Measurements from ENCODE around the gene SMOC2. TPM values are rescaled to one million over a fixed set of nuclear protein-coding genes. Genes with fewer than 3 reads are reported as not detected.

The SMOC2 gene
- polyA plus RNA-seq, 1 donor (not counting 4 experiments of a cell fraction or from before 2014, with no cell fraction given), result 1.1 TPM

DNA sequence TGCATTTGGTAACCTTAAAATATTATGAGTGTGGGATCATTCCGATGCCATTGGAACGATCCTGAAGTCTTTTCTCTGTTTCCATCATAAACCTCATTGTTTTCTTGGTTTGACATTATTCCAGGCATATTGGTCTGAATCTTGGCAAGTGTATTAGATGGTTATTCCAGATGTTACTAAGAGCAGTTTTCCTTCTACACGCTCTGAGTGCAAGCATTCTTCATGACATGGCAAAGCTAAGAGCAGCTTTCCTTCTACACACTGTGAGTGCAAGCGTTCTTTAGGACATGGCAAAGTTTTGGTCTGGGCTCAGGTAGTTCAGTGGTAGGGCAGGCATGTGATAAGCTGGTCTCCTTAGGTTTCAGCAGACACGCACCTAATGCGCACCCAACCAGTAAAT lies 53.0 kb downstream of the SMOC2 start:
- DNase-seq (ENCODE audit: low read depth, low spot score) (no peak), FAIRE-seq (no peak)
- no peak overlapping the region for H3K9ac ChIP-seq (ENCODE audit: control insufficient read depth, extremely low read depth, insufficient read depth, low read length)
- H3K27ac ChIP-seq (ENCODE audit: control insufficient read depth, insufficient read depth, low read length), result no peak overlapping the region
- H3K4me3 ChIP-seq (ENCODE audit: control insufficient read depth in 2 of 3, extremely low read depth in 1 of 3, insufficient read depth in 2 of 3, low read depth in 1 of 3, low read length in 3 of 3), result no peak overlapping the region
- dilution Hi-C loops (cut with MboI; ENCODE audit: extremely low pct_ligation_motif_present, low sequenced_read_pairs), result no loop called here
- no peaks in the 10 kb centered on the region for H3K9me1 ChIP-seq (ENCODE audit: control insufficient read depth, extremely low read depth, insufficient read depth, low read length)
- H3K4me1 ChIP-seq (ENCODE audit: control insufficient read depth, extremely low read depth, insufficient read depth, low read length), result no peaks in the 10 kb centered on the region
- H3K79me2 ChIP-seq (ENCODE audit: control insufficient read depth, insufficient read depth, low read length), result no peaks in the 10 kb centered on the region
- H3K27me3 ChIP-seq (ENCODE audit: control insufficient read depth, extremely low read depth, insufficient read depth, low read length), result no peaks in the 10 kb centered on the region
- no peaks in the 10 kb centered on the region for H3K36me3 ChIP-seq (ENCODE audit: control insufficient read depth in 2 of 2, extremely low read depth in 1 of 2, insufficient read depth in 2 of 2, low read length in 2 of 2)
- no peak overlapping the region for H2AFZ ChIP-seq (ENCODE audit: control insufficient read depth, low read length)
- H3K4me2 ChIP-seq (ENCODE audit: control insufficient read depth, extremely low read depth, insufficient read depth, low read depth, low read length), result no peak overlapping the region
- H4K20me1 ChIP-seq (ENCODE audit: control insufficient read depth, extremely low read depth, insufficient read depth, low read length), result no peaks in the 10 kb centered on the region
- TF ChIP-seq, protein P1, sequence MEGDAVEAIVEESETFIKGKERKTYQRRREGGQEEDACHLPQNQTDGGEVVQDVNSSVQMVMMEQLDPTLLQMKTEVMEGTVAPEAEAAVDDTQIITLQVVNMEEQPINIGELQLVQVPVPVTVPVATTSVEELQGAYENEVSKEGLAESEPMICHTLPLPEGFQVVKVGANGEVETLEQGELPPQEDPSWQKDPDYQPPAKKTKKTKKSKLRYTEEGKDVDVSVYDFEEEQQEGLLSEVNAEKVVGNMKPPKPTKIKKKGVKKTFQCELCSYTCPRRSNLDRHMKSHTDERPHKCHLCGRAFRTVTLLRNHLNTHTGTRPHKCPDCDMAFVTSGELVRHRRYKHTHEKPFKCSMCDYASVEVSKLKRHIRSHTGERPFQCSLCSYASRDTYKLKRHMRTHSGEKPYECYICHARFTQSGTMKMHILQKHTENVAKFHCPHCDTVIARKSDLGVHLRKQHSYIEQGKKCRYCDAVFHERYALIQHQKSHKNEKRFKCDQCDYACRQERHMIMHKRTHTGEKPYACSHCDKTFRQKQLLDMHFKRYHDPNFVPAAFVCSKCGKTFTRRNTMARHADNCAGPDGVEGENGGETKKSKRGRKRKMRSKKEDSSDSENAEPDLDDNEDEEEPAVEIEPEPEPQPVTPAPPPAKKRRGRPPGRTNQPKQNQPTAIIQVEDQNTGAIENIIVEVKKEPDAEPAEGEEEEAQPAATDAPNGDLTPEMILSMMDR (optimal IDR thresholded peaks at IDR 0.05 in 1 of 3, IDR thresholded peaks at IDR 0.05 in 1 of 3, conservative IDR thresholded peaks at IDR 0.05 in 1 of 3; ENCODE audit: extremely low read depth in 1 of 3, insufficient read depth in 2 of 3, low read length in 3 of 3), result no peak
- no peak for TF ChIP-seq EZH2 (IDR thresholded peaks at IDR 0.05; ENCODE audit: low read length)
- H3K9me3 ChIP-seq (ENCODE audit: control insufficient read depth, low read depth, low read length), result no peaks in the 10 kb centered on the region

DNA sequence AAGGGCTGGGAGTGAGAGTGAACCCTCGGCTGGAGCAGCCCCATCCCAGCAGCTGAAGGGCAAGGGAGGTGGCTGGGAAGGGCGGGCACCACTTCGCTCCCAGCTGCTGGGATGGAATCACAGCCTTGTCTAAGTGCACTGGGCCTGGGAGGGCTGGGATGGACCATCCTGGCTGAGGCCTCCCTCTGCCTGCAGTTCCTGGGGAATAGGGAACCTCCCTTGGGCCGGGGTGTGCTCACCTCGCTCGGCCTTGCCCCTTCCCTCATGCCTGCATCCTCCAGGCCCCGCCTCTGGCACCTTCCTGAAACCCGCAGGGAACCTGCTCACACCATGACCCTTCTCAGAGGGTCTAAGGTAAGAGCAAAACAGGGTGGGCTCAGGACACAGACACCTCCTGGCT lies 53.7 kb downstream of the SMOC2 start:
- no peak overlapping the region for H3K27ac ChIP-seq (ENCODE audit: control insufficient read depth, insufficient read depth, low read length)
- no peak overlapping the region for H3K4me3 ChIP-seq (ENCODE audit: control insufficient read depth in 2 of 3, extremely low read depth in 1 of 3, insufficient read depth in 2 of 3, low read depth in 1 of 3, low read length in 3 of 3)
- no peak overlapping the region for H2AFZ ChIP-seq (ENCODE audit: control insufficient read depth, low read length)
- H4K20me1 ChIP-seq (ENCODE audit: control insufficient read depth, extremely low read depth, insufficient read depth, low read length), result no peaks in the 10 kb centered on the region
- no peak for FAIRE-seq
- DNase-seq (ENCODE audit: low read depth, low spot score), result no peak
- H3K4me1 ChIP-seq (ENCODE audit: control insufficient read depth, extremely low read depth, insufficient read depth, low read length), result no peaks in the 10 kb centered on the region
- H3K36me3 ChIP-seq (ENCODE audit: control insufficient read depth in 2 of 2, extremely low read depth in 1 of 2, insufficient read depth in 2 of 2, low read length in 2 of 2), result no peaks in the 10 kb centered on the region
- H3K9me1 ChIP-seq (ENCODE audit: control insufficient read depth, extremely low read depth, insufficient read depth, low read length), result no peaks in the 10 kb centered on the region
- no peaks in the 10 kb centered on the region for H3K79me2 ChIP-seq (ENCODE audit: control insufficient read depth, insufficient read depth, low read length)
- dilution Hi-C loops (cut with MboI; ENCODE audit: extremely low pct_ligation_motif_present, low sequenced_read_pairs), result no loop called here
- H3K4me2 ChIP-seq (ENCODE audit: control insufficient read depth, extremely low read depth, insufficient read depth, low read depth, low read length), result no peak overlapping the region
- no peak overlapping the region for H3K9ac ChIP-seq (ENCODE audit: control insufficient read depth, extremely low read depth, insufficient read depth, low read length)
- no peaks in the 10 kb centered on the region for H3K9me3 ChIP-seq (ENCODE audit: control insufficient read depth, low read depth, low read length)
- TF ChIP-seq EZH2 (IDR thresholded peaks at IDR 0.05; ENCODE audit: low read length), result no peak
- TF ChIP-seq, protein P1 (optimal IDR thresholded peaks at IDR 0.05 in 1 of 3, IDR thresholded peaks at IDR 0.05 in 1 of 3, conservative IDR thresholded peaks at IDR 0.05 in 1 of 3; ENCODE audit: extremely low read depth in 1 of 3, insufficient read depth in 2 of 3, low read length in 3 of 3), result no peak
- no peaks in the 10 kb centered on the region for H3K27me3 ChIP-seq (ENCODE audit: control insufficient read depth, extremely low read depth, insufficient read depth, low read length)
